Gastroesophageal sphincter (tissue), 3 donors: ENCODE results near the gene ITPKB.

ENCODE experiments used
- POLR2A ChIP-seq, 2 donors: fragments of 450-650 bp; IDR thresholded peaks; one replicate each; pipeline ENCODE4 v1.6.1; 2017; ENCODE audit warnings: antibody characterized with exemption in 2 of 2, mild to moderate bottlenecking in 2 of 2, moderate library complexity in 1 of 2
- POLR2AphosphoS5 ChIP-seq: sonication (generic); formaldehyde crosslinking; IDR thresholded peaks from one replicate; pipeline ENCODE4 v1.6.1; 2017; ENCODE audit warnings: antibody characterized with exemption
- TF ChIP-seq, protein P1 (sequence below), 4 experiments: fragments of 200-600 bp in 2 of 4; fragments of 450-650 bp in 2 of 4; sonication (generic) in 1 of 4; IDR thresholded peaks; one replicate each; pipeline ENCODE4 v1.5.1; 2017 to 2019; ENCODE audit warnings: antibody characterized with exemption in 4 of 4, mild to moderate bottlenecking in 2 of 4, moderate library complexity in 2 of 4

- TF ChIP-seq, protein P1, sequence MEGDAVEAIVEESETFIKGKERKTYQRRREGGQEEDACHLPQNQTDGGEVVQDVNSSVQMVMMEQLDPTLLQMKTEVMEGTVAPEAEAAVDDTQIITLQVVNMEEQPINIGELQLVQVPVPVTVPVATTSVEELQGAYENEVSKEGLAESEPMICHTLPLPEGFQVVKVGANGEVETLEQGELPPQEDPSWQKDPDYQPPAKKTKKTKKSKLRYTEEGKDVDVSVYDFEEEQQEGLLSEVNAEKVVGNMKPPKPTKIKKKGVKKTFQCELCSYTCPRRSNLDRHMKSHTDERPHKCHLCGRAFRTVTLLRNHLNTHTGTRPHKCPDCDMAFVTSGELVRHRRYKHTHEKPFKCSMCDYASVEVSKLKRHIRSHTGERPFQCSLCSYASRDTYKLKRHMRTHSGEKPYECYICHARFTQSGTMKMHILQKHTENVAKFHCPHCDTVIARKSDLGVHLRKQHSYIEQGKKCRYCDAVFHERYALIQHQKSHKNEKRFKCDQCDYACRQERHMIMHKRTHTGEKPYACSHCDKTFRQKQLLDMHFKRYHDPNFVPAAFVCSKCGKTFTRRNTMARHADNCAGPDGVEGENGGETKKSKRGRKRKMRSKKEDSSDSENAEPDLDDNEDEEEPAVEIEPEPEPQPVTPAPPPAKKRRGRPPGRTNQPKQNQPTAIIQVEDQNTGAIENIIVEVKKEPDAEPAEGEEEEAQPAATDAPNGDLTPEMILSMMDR (IDR thresholded peaks at IDR 0.05), result no peak
- TF ChIP-seq POLR2A (IDR thresholded peaks at IDR 0.05), result no peak
- peak; percentile 17 for TF ChIP-seq POLR2AphosphoS5
Observed at GRCh38 chr1:226686440-226687425, 52.3 kb downstream of the ITPKB start.
